Measurements from ENCODE around the gene RAD54L. TPM values are rescaled to one million over a fixed set of nuclear protein-coding genes. Genes with fewer than 3 reads are reported as not detected.

The RAD54L gene
- total RNA-seq, 1 donor from 2014 or later = 0.71 TPM

- Histone ChIP-seq H3K9me3 (replicated peaks) (no peaks in the 10 kb centered on the region), H3K4me3 (peak overlapping the region; percentile 90), H3K27ac (replicated peaks) (peak overlapping the region; percentile 91), H3K4me1 (peaks cover 51% of the 10 kb centered on the region), H3K36me3 (no peaks in the 10 kb centered on the region), H3K27me3 (ENCODE audit: low read depth) (no peaks in the 10 kb centered on the region)
- no peak for TF ChIP-seq CTCF (IDR thresholded peaks at IDR 0.05; ENCODE audit: borderline replicate concordance)
- intact Hi-C loops (cut with micrococcal nuclease) = no loop called here
- no peak for DNase-seq
Measured at GRCh38 chr1:46205141-46205540, 42.4 kb upstream of the RAD54L start.

GRCh38 chr1:46205791-46206190 is 41.8 kb upstream of the RAD54L start:
- Histone ChIP-seq H3K9me3 (replicated peaks) (no peaks in the 10 kb centered on the region), H3K36me3 (no peaks in the 10 kb centered on the region), H3K27me3 (ENCODE audit: low read depth) (no peaks in the 10 kb centered on the region), H3K4me3 (peak overlapping the region; percentile 90), H3K4me1 (peaks cover 51% of the 10 kb centered on the region), H3K27ac (replicated peaks) (peak overlapping the region; percentile 91)
- no peak for TF ChIP-seq CTCF (IDR thresholded peaks at IDR 0.05; ENCODE audit: borderline replicate concordance)
- intact Hi-C loops (cut with micrococcal nuclease) = no loop called here
- DNase-seq = no peak

GRCh38 chr1:46206399-46206798 is 41.2 kb upstream of the RAD54L start:
- intact Hi-C loops (cut with micrococcal nuclease) = no loop called here
- Histone ChIP-seq H3K4me1 (peaks cover 55% of the 10 kb centered on the region), H3K27ac (replicated peaks) (peak overlapping the region; percentile 91), H3K4me3 (no peak overlapping the region), H3K9me3 (replicated peaks) (no peaks in the 10 kb centered on the region), H3K36me3 (no peaks in the 10 kb centered on the region), H3K27me3 (ENCODE audit: low read depth) (no peaks in the 10 kb centered on the region)
- no peak for DNase-seq
- no peak for TF ChIP-seq CTCF (IDR thresholded peaks at IDR 0.05; ENCODE audit: borderline replicate concordance)

GRCh38 chr1:46210561-46210960 is 37.0 kb upstream of the RAD54L start:
- Histone ChIP-seq H3K9me3 (replicated peaks) (no peaks in the 10 kb centered on the region), H3K27me3 (ENCODE audit: low read depth) (no peaks in the 10 kb centered on the region), H3K36me3 (no peaks in the 10 kb centered on the region), H3K27ac (replicated peaks) (no peak overlapping the region), H3K4me3 (no peak overlapping the region), H3K4me1 (peaks cover 20% of the 10 kb centered on the region)
- no peak for DNase-seq
- intact Hi-C loops (cut with micrococcal nuclease) = no loop called here
- no peak for TF ChIP-seq CTCF (IDR thresholded peaks at IDR 0.05; ENCODE audit: borderline replicate concordance)

- no peak overlapping the region for H3K4me3 ChIP-seq
- peaks cover 15% of the 10 kb centered on the region for H3K4me1 ChIP-seq
- H3K27ac ChIP-seq (replicated peaks) = no peak overlapping the region
- H3K9me3 ChIP-seq (replicated peaks) = no peaks in the 10 kb centered on the region
- intact Hi-C loops (cut with micrococcal nuclease) = no loop called here
- no peak for DNase-seq
- no peaks in the 10 kb centered on the region for H3K27me3 ChIP-seq (ENCODE audit: low read depth)
- H3K36me3 ChIP-seq = no peaks in the 10 kb centered on the region
- no peak for TF ChIP-seq CTCF (IDR thresholded peaks at IDR 0.05; ENCODE audit: borderline replicate concordance)
Measured at GRCh38 chr1:46211051-46211450, 36.5 kb upstream of the RAD54L start.

GRCh38 chr1:46215504-46215903 is 32.1 kb upstream of the RAD54L start:
- intact Hi-C loops (cut with micrococcal nuclease) = no loop called here
- Histone ChIP-seq H3K4me3 (no peak overlapping the region), H3K36me3 (peaks cover 12% of the 10 kb centered on the region), H3K27me3 (ENCODE audit: low read depth) (no peaks in the 10 kb centered on the region), H3K27ac (replicated peaks) (no peak overlapping the region), H3K4me1 (peaks cover 4% of the 10 kb centered on the region), H3K9me3 (replicated peaks) (no peaks in the 10 kb centered on the region)
- no peak for TF ChIP-seq CTCF (IDR thresholded peaks at IDR 0.05; ENCODE audit: borderline replicate concordance)
- no peak for DNase-seq
